GM06990 (cell line): ENCODE results near the gene AMZ1.
A peak's percentile ranks its signal among the peaks of the same experiment; 100 is the strongest.

Source experiments
- DNase-seq: peaks from one replicate; pipeline ENCODE4 v3.0.0-alpha.2; 2011; ENCODE audit not compliant: insufficient read length; ENCODE audit errors: extremely low read depth
- H3K27me3 ChIP-seq: replicated peaks from 2 replicates; pipeline ENCODE4 v1.6.0; 2011; ENCODE audit warnings: low read length; ENCODE audit not compliant: control insufficient read depth, insufficient read depth
- H3K36me3 ChIP-seq: 2 replicates; pipeline ENCODE4 v1.5.1; 2011; ENCODE audit warnings: low read length; ENCODE audit not compliant: control insufficient read depth, insufficient read depth
- H3K4me3 ChIP-seq: replicated peaks from 2 replicates; pipeline ENCODE4 v1.5.1; 2011; ENCODE audit warnings: low read depth, mild to moderate bottlenecking, control low read depth, low read length
- TF ChIP-seq, protein P1 (sequence below): IDR thresholded peaks from 2 replicates; pipeline ENCODE4 v1.5.1; 2011; ENCODE audit warnings: low read length, control low read depth, mild to moderate bottlenecking, inconsistent platforms; ENCODE audit not compliant: insufficient read depth, poor library complexity, severe bottlenecking

AMZ1 gene

DNA sequence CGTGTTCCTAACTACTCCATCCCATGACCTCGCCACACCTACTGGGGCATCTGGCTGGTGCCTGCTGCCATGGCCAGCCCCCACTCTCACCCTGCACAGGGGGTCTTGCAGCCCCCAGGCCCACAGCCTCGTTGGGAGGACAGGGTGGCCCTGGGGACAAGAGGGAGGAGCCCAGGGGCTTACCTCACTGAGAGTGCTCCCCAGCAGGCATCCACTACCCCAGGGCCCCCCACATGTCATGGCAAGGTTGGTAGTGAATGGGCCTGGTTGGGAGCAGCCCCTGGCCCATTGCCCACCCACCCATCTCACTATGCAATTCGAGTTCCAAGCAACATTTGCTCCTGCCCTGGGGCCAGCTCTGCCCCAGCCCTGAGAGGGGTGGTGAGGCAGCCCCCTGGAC, 24.0 kb upstream of the AMZ1 start:
- H3K27me3 ChIP-seq, result no peaks in the 10 kb centered on the region
- H3K4me3 ChIP-seq, result no peak overlapping the region
- DNase-seq, result no peak
- peaks cover 1% of the 10 kb centered on the region for H3K36me3 ChIP-seq
- TF ChIP-seq, protein P1, sequence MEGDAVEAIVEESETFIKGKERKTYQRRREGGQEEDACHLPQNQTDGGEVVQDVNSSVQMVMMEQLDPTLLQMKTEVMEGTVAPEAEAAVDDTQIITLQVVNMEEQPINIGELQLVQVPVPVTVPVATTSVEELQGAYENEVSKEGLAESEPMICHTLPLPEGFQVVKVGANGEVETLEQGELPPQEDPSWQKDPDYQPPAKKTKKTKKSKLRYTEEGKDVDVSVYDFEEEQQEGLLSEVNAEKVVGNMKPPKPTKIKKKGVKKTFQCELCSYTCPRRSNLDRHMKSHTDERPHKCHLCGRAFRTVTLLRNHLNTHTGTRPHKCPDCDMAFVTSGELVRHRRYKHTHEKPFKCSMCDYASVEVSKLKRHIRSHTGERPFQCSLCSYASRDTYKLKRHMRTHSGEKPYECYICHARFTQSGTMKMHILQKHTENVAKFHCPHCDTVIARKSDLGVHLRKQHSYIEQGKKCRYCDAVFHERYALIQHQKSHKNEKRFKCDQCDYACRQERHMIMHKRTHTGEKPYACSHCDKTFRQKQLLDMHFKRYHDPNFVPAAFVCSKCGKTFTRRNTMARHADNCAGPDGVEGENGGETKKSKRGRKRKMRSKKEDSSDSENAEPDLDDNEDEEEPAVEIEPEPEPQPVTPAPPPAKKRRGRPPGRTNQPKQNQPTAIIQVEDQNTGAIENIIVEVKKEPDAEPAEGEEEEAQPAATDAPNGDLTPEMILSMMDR, result no peak

DNA sequence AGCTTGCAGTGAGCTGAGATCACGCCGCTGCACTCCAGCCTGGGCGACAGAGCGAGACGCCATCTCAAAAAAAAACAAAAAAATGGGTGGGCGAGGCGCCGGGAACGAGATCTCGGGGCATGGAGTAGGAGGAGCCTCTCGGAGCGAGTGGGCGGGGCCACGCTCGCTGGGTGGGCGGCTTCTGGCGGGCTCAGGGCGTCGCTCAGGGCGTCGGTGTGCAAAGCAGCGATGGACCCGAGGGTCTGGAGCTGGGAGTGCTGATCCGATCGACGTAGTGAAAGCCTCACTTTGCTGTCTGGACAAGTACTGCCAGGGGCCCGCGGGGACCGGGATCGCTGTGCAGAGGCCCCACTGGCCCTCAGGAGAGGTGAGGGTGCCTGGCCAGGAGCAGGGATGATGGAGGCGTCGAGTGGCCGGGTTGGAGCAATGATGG, 22.6 kb upstream of the AMZ1 start:
- peaks cover 1% of the 10 kb centered on the region; the same call in 1 of the 2 replicates for H3K36me3 ChIP-seq
- H3K27me3 ChIP-seq, result no peaks in the 10 kb centered on the region; the same call in 1 of the 2 replicates
- TF ChIP-seq, protein P1, result no peak
- peak; percentile 25 for DNase-seq
- no peak overlapping the region for H3K4me3 ChIP-seq

DNA sequence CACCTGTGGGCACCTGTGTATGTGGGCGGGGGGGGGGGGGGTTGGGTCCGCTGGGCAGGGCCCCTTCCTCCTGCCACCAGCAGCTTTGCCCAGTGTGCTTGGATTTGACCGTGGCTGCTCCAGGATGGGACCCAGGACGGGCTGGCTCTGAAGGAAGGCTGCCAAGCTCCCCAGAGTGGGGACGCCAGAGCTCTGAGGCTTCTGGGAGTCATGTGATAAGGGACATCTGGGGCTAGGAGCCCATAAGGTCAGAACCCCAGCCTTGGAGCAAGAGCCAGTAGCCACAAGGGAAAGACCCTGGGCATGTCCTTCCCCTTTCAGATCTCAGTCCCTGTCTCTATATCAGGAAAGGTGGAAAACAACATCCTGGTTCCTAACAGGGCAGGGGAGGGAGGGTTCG, 21.8 kb upstream of the AMZ1 start:
- Histone ChIP-seq H3K27me3 (no peaks in the 10 kb centered on the region; the same call in 1 of the 2 replicates), H3K36me3 (peaks cover 1% of the 10 kb centered on the region; the same call in 1 of the 2 replicates), H3K4me3 (no peak overlapping the region)
- TF ChIP-seq, protein P1, result no peak
- no peak for DNase-seq

DNA sequence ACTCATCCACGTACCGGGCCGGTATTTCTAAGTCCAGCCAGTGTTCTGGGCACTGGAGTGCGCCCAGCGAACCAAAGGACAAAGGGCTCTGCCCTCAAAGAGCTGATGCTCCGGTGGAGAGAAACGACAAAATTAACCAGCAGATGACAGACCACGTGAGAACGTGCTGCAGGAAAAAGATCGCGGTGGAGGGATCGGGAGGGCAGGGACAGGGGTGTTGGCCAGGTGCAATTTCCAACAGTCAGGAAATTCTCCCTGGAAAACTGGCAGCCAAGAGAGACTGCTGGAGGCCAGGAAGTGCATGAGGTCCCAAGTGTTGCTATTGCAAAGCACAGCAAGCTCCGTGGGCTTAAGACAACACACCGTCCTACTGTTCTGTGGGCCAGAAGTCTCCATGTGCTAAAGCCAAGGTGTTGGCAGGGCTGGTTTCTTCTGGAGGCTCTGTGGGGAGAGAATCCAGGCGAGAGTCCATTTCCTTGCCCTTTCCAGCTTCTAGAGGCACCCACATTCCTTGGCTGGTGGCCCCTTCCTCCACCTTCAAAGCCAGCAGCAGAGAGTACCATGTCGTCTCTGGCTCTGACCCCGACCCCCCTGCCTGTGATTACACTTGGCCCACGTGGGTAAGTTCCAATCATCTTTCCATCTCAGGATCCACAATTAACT, 21.3 kb upstream of the AMZ1 start:
- peaks cover under 1% of the 10 kb centered on the region; the same call in 1 of the 2 replicates for H3K36me3 ChIP-seq
- no peak for DNase-seq
- no peaks in the 10 kb centered on the region; the same call in 1 of the 2 replicates for H3K27me3 ChIP-seq
- TF ChIP-seq, protein P1, result no peak
- no peak overlapping the region for H3K4me3 ChIP-seq

DNA sequence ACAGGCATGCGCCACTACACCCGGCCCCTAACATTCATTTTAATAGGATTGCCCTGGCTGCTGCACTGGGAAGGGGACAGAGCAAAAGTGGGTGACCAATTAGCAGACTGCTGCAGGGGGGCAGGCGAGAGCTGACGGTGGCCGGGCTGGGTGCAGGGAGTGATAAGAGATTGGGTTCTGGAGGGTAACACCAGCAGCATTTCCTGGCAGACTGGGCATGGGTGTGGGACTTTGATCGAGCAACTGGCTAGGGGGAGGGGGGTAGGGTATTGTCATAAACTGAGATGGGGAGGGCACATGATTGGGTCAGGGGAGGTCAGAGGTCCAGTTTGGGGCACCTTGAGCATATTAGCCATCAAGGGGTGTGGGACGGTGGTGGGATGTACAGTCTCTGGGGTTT, 20.2 kb upstream of the AMZ1 start:
- Histone ChIP-seq H3K36me3 (no peaks in the 10 kb centered on the region), H3K27me3 (no peaks in the 10 kb centered on the region; the same call in 1 of the 2 replicates), H3K4me3 (no peak overlapping the region)
- no peak for DNase-seq
- TF ChIP-seq, protein P1, result no peak

DNA sequence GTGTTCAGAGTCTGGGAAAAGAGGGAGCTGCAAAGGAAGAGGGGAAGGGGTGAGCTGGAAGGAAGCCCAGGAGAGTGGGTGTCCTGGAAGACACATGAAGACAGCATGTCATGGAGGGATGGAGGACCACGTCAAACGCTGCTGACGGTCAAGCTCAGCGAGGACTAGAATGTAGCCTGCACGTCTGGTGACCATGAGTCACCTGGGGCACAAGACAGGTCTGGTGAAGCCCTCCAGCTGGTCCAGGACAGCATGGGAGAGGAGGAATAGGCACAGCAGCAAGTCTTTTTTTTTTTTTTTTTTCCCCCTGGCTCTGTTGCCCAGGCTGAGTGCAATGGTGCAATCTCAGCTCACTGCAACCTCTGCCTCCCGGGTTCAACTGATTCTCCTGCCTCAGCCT, 19.6 kb upstream of the AMZ1 start:
- Histone ChIP-seq H3K36me3 (no peaks in the 10 kb centered on the region), H3K4me3 (no peak overlapping the region), H3K27me3 (no peaks in the 10 kb centered on the region; the same call in 1 of the 2 replicates)
- no peak for DNase-seq
- TF ChIP-seq, protein P1, result no peak
